AG04449 (cell line): Measurements from ENCODE around the gene ZMYM1.

Source experiments
- CTCF ChIA-PET: fragments of 350-600 bp; formaldehyde crosslinking; extraction: SDS; loops from one replicate; lab custom pipeline; 2021; ENCODE audit warnings: antibody characterized with exemption; lab: Yijun Ruan, JAX
- POLR2A ChIA-PET: fragments of 400-600, 350-600 bp; formaldehyde crosslinking; extraction: SDS; loops from one replicate; lab custom pipeline; 2020; ENCODE audit warnings: antibody characterized with exemption, inconsistent platforms; lab: Yijun Ruan, JAX
- DNase-seq: peaks from one replicate; pipeline ENCODE4 v3.0.0-alpha.2; 2010; ENCODE audit warnings: low read depth, low spot score
- H3K4me3 ChIP-seq: 2 replicates; pipeline ENCODE4 v1.5.1; 2011; ENCODE audit warnings: low read depth, mild to moderate bottlenecking, control low read depth, low read length
- TF ChIP-seq, protein P1 (sequence below): IDR thresholded peaks from one replicate; pipeline ENCODE4 v1.5.1; 2011; ENCODE audit warnings: mild to moderate bottlenecking, moderate library complexity, low read length, control low read depth, inconsistent platforms; ENCODE audit not compliant: insufficient read depth; ENCODE audit errors: missing control alignments

ZMYM1 gene

DNA sequence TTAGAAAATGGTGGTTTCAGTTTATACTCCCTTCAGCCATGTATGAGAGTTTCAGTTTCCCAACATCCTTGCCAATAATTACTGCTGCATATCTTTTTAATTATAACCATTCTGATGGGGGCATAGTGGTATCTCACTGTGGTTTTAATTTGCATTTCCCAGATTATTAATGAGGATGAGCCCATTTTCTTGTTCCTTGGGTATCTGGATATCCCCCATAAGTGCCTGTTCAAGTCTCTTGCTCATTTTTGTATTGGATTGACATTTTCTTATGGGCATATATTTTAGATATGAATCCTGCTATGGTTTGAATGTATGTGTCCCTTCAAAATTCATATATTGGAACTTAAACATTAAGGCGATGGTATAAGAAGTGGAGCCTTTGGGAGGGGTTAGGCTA is 45.8 kb upstream of the ZMYM1 start:
- no peak overlapping the region for H3K4me3 ChIP-seq
- ChIA-PET POLR2A (no interaction called here), CTCF (no interaction called here)
- TF ChIP-seq, protein P1, sequence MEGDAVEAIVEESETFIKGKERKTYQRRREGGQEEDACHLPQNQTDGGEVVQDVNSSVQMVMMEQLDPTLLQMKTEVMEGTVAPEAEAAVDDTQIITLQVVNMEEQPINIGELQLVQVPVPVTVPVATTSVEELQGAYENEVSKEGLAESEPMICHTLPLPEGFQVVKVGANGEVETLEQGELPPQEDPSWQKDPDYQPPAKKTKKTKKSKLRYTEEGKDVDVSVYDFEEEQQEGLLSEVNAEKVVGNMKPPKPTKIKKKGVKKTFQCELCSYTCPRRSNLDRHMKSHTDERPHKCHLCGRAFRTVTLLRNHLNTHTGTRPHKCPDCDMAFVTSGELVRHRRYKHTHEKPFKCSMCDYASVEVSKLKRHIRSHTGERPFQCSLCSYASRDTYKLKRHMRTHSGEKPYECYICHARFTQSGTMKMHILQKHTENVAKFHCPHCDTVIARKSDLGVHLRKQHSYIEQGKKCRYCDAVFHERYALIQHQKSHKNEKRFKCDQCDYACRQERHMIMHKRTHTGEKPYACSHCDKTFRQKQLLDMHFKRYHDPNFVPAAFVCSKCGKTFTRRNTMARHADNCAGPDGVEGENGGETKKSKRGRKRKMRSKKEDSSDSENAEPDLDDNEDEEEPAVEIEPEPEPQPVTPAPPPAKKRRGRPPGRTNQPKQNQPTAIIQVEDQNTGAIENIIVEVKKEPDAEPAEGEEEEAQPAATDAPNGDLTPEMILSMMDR, result no peak
- no peak for DNase-seq

DNA sequence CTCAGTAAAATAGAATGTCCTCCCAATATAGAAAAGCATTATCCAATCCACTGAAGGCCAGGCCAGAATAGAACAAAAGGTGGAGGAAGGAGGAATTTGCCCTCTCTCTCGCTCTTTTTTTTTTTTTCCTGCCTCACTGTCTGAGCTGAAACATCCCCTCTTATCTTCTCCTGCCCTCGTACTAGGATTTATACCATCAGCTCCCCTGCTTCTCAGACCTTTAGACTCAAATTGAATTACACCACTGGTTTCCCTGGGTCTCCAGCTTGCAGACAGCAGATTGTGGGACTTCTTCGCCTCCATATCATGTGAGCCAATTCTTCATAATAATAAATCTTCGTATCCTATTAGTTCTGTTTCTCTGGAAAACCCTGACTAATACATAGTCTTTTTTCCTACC is 42.6 kb upstream of the ZMYM1 start:
- TF ChIP-seq, protein P1, result no peak
- ChIA-PET CTCF (no interaction called here), POLR2A (no interaction called here)
- no peak for DNase-seq
- no peak overlapping the region for H3K4me3 ChIP-seq

DNA sequence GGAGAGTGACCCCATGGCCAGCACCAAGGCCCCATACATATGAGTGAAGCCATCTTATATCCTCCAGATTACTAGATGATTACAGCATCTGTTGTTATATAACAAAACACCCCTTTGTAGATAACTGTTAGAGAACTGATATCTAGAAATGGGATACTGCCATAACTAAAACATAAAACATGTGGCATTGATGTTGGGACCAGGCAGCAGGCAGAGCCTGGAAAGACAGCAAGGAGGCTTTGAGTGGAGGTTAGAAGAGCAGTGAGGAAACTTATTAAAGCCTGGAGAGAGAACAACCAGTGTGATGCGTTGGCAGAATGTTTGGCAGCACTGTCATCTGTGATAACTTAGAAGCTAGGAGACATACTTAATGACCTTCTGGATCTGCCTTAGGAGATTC is 42.0 kb upstream of the ZMYM1 start:
- TF ChIP-seq, protein P1, result no peak
- ChIA-PET POLR2A (no interaction called here), CTCF (interaction anchor here (0.9 kb wide), 1 partner anchor 61 kb away, joined by 3 read pairs; no protein-coding TSS in a partner anchor)
- H3K4me3 ChIP-seq, result no peak overlapping the region
- no peak for DNase-seq

DNA sequence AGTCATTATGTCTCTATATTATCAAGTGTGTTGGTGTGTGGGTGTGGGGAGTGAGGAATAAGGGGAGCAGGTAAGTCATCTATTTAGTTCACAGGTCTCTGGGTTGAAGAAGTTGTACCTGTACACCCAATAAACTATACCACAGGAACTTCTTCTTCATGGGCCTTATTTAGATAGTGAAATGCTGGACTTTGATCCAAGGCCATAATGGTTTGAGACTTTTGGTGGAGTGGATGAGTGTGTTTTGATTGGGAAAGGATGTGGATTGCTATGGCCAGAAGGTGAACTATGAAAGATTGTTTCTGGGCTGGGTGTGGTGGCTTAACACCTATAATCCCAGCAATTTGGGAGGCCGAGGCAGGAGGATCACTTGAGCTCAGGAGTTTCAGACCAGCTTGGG is 40.5 kb upstream of the ZMYM1 start:
- no peak overlapping the region for H3K4me3 ChIP-seq
- TF ChIP-seq, protein P1, result no peak
- ChIA-PET CTCF (no interaction called here), POLR2A (no interaction called here)
- DNase-seq, result no peak

DNA sequence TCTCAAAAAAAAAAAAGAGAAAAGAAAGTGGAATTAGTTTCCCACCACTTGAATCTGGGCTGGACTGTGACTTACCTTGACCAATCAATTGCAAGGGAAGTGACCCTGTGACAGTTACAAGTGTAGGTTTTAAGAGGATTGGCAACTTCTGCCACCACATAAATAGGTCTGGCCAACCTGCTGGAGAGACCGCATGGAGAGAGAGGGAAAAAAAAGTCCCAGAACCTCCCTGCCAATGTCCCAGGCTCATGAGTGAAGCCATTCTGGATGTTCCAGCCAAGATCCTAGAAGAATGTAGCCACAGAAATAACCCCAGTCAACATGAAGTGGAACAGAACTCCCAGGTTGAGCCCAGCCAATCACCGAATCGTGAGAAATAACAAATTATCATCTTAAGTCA is 35.7 kb upstream of the ZMYM1 start:
- H3K4me3 ChIP-seq, result no peak overlapping the region
- ChIA-PET CTCF (no interaction called here), POLR2A (no interaction called here)
- DNase-seq, result no peak
- TF ChIP-seq, protein P1, result no peak

DNA sequence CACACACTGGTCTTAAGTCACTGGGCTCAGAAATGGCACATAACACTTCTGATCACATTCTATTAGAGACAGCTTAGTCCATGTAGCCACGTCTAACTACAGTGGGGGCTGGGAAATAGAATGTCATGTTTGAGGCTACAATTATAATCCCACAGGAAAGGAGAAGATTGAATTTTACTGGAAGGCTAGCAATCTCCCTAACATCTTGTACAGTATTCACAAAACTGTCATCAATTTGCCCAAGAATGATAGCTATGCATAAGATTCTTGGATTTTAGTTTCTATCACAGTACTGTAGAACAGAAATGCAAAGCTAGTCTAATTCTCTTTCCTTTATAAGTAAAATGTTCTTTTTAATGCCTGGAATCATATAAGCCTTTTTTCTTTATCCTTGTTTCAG is 34.8 kb upstream of the ZMYM1 start:
- ChIA-PET POLR2A (interaction anchor here (1.0 kb wide), 1 partner anchor 13 kb away, joined by 3 read pairs; the partner anchor contains the start of gene ZMYM6), CTCF (interaction anchor here (0.8 to 1.3 kb wide), 2 partner anchors 60 to 192 kb away, joined by 3 read pairs; partner anchors contain the start of gene TMEM35B)
- H3K4me3 ChIP-seq, result no peak overlapping the region
- TF ChIP-seq, protein P1, result no peak
- no peak for DNase-seq
